Measurements from ENCODE around the gene ALPL. TPM values are rescaled to one million over a fixed set of nuclear protein-coding genes. Genes with fewer than 3 reads are reported as not detected.

ALPL gene
- total RNA-seq, 2 donors from 2014 or later = 1.6 to 1.7 TPM

GRCh38 chr1:21613072-21613867 lies 104.0 kb downstream of the ALPL start:
- Histone ChIP-seq H3K9ac (ENCODE audit: low read depth in 2 of 2, low read length in 2 of 2) (no peak overlapping the region), H3K4me3 (no peak overlapping the region), H3K4me1 (no peaks in the 10 kb centered on the region), H3K9me3 (no peaks in the 10 kb centered on the region), H3K27ac (no peak overlapping the region), H3K27me3 (no peaks in the 10 kb centered on the region), H3K36me3 (no peaks in the 10 kb centered on the region)
- TF ChIP-seq, protein P1, sequence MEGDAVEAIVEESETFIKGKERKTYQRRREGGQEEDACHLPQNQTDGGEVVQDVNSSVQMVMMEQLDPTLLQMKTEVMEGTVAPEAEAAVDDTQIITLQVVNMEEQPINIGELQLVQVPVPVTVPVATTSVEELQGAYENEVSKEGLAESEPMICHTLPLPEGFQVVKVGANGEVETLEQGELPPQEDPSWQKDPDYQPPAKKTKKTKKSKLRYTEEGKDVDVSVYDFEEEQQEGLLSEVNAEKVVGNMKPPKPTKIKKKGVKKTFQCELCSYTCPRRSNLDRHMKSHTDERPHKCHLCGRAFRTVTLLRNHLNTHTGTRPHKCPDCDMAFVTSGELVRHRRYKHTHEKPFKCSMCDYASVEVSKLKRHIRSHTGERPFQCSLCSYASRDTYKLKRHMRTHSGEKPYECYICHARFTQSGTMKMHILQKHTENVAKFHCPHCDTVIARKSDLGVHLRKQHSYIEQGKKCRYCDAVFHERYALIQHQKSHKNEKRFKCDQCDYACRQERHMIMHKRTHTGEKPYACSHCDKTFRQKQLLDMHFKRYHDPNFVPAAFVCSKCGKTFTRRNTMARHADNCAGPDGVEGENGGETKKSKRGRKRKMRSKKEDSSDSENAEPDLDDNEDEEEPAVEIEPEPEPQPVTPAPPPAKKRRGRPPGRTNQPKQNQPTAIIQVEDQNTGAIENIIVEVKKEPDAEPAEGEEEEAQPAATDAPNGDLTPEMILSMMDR (IDR thresholded peaks at IDR 0.05) = no peak
- intact Hi-C loops (cut with DNase I) = no loop called here
- DNase-seq = no peak

GRCh38 chr1:21614419-21615115 lies 105.3 kb downstream of the ALPL start:
- H3K36me3 ChIP-seq = no peaks in the 10 kb centered on the region

GRCh38 chr1:21616372-21616771 lies 107.1 kb downstream of the ALPL start:
- no peaks in the 10 kb centered on the region for H3K4me1 ChIP-seq
- H3K9ac ChIP-seq (ENCODE audit: low read depth in 2 of 2, low read length in 2 of 2) = no peak overlapping the region
- no peaks in the 10 kb centered on the region for H3K36me3 ChIP-seq
- no peak for DNase-seq
- intact Hi-C loops (cut with DNase I) = no loop called here
- TF ChIP-seq, protein P1 (IDR thresholded peaks at IDR 0.05) = no peak
- no peak overlapping the region for H3K27ac ChIP-seq
- no peaks in the 10 kb centered on the region for H3K9me3 ChIP-seq
- no peak overlapping the region for H3K4me3 ChIP-seq
- no peaks in the 10 kb centered on the region for H3K27me3 ChIP-seq

More at GRCh38 chr1:21614419-21615115, 105.3 kb downstream of the ALPL start:
- H3K4me1 ChIP-seq = no peaks in the 10 kb centered on the region
- no peaks in the 10 kb centered on the region for H3K27me3 ChIP-seq
- intact Hi-C loops (cut with DNase I) = no loop called here
- DNase-seq = peak; percentile 78
- TF ChIP-seq, protein P1 (IDR thresholded peaks at IDR 0.05) = no peak
- no peak overlapping the region for H3K4me3 ChIP-seq
- H3K9me3 ChIP-seq = no peaks in the 10 kb centered on the region
- peak overlapping the region in 1 of 2 donors; percentile 0 for H3K9ac ChIP-seq (ENCODE audit: low read depth in 2 of 2, low read length in 2 of 2)
- no peak overlapping the region for H3K27ac ChIP-seq

- H3K4me3 ChIP-seq = no peak overlapping the region
- intact Hi-C loops (cut with DNase I) = no loop called here
- no peaks in the 10 kb centered on the region for H3K36me3 ChIP-seq
- H3K9me3 ChIP-seq = no peaks in the 10 kb centered on the region
- H3K27ac ChIP-seq = no peak overlapping the region
- no peak overlapping the region for H3K9ac ChIP-seq (ENCODE audit: low read depth in 2 of 2, low read length in 2 of 2)
- no peak for DNase-seq
- TF ChIP-seq, protein P1 (IDR thresholded peaks at IDR 0.05) = no peak
- no peaks in the 10 kb centered on the region for H3K4me1 ChIP-seq
- H3K27me3 ChIP-seq = no peaks in the 10 kb centered on the region
These were observed 108.0 kb downstream of the ALPL start for GRCh38 chr1:21617126-21617738.

GRCh38 chr1:21618059-21618458 lies 108.8 kb downstream of the ALPL start:
- Histone ChIP-seq H3K27ac (no peak overlapping the region), H3K4me1 (no peaks in the 10 kb centered on the region)

More at GRCh38 chr1:21618059-21618458, 108.8 kb downstream of the ALPL start:
- TF ChIP-seq, protein P1 (IDR thresholded peaks at IDR 0.05) = no peak
- H3K4me3 ChIP-seq = no peak overlapping the region
- intact Hi-C loops (cut with DNase I) = no loop called here
- no peak overlapping the region for H3K9ac ChIP-seq (ENCODE audit: low read depth in 2 of 2, low read length in 2 of 2)
- H3K36me3 ChIP-seq = no peaks in the 10 kb centered on the region
- no peaks in the 10 kb centered on the region for H3K27me3 ChIP-seq
- DNase-seq = no peak
- no peaks in the 10 kb centered on the region for H3K9me3 ChIP-seq
